Measurements from ENCODE around the gene SLC6A3. TPM values are rescaled to one million over a fixed set of nuclear protein-coding genes. Genes with fewer than 3 reads are reported as not detected.

The SLC6A3 gene
- polyA plus RNA-seq, 3 donors, result not detected

DNA sequence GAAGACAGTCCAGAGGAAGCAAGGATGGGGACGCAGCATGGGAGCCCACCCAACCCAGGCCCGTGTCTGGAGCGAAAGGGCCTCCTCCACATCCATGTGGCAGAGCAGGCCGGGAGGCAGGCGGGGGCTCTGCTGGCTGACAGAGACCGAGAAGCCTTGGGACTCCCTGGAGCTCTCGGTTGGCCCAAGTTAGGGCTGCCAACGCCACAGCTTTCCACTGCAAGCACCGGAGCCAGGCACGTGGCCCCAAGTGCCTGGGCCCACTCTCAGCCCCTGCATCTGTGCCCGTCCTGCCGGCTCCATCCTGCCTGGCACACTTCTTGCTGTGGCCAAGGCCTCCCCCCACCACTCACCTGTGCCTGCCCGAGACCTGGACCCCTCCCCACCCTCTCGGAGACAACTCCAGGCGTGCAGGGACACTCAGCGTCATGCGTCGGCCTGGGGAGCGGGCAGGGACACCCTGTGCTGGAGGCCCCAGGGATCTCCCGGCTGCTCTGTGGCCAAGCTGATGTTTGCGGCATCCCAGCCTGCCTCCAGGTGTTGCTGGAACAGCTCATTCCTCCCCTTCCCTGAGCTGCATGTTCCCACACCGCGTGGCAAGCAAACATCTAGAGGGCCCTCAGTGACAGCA is 31.5 kb downstream of the SLC6A3 start:
- no peak overlapping the region for H3K4me3 Mint-ChIP-seq
- intact Hi-C loops (cut with micrococcal nuclease), result no loop called here
- H3K79me2 ChIP-seq (ENCODE audit: insufficient read depth, low read length), result no peaks in the 10 kb centered on the region
- TF ChIP-seq, protein P1, sequence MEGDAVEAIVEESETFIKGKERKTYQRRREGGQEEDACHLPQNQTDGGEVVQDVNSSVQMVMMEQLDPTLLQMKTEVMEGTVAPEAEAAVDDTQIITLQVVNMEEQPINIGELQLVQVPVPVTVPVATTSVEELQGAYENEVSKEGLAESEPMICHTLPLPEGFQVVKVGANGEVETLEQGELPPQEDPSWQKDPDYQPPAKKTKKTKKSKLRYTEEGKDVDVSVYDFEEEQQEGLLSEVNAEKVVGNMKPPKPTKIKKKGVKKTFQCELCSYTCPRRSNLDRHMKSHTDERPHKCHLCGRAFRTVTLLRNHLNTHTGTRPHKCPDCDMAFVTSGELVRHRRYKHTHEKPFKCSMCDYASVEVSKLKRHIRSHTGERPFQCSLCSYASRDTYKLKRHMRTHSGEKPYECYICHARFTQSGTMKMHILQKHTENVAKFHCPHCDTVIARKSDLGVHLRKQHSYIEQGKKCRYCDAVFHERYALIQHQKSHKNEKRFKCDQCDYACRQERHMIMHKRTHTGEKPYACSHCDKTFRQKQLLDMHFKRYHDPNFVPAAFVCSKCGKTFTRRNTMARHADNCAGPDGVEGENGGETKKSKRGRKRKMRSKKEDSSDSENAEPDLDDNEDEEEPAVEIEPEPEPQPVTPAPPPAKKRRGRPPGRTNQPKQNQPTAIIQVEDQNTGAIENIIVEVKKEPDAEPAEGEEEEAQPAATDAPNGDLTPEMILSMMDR (IDR thresholded peaks at IDR 0.05), result no peak
- no peaks in the 10 kb centered on the region for H4K20me1 ChIP-seq (ENCODE audit: insufficient read depth, low read length)
- no peaks in the 10 kb centered on the region for H3K36me3 ChIP-seq (replicated peaks in 1 of 2; ENCODE audit: control insufficient read depth in 1 of 2, insufficient read depth in 2 of 2, low read length in 2 of 2)
- no peak overlapping the region for H2AFZ ChIP-seq (ENCODE audit: insufficient read depth, low read depth, low read length, poor library complexity, severe bottlenecking)
- H3K27ac Mint-ChIP-seq, result no peak overlapping the region
- no peak overlapping the region for H3K9ac ChIP-seq (ENCODE audit: insufficient read depth, low read length, poor library complexity, severe bottlenecking)
- no peak overlapping the region for H3K27ac ChIP-seq (ENCODE audit: low read depth in 1 of 2, low read length in 2 of 2)
- 87% methylated on average over 21 of the region's 23 CpGs for WGBS (ENCODE audit: insufficient coverage)
- DNase-seq, result no peak
- H3K4me1 Mint-ChIP-seq, result no peaks in the 10 kb centered on the region
- no peaks in the 10 kb centered on the region for H3K36me3 Mint-ChIP-seq
- no peaks in the 10 kb centered on the region for H3K4me1 ChIP-seq (ENCODE audit: control insufficient read depth in 1 of 2, insufficient read depth in 2 of 2, low read length in 2 of 2)
- no peak overlapping the region for H3K4me2 ChIP-seq (replicated peaks; ENCODE audit: extremely low read depth, low read length, poor library complexity, severe bottlenecking)
- H3K27me3 Mint-ChIP-seq (ENCODE audit: low read depth in 3 of 3), result peaks cover 4 to 16% (median 5%) of the 10 kb centered on the region in 3 donors
- H3K4me3 ChIP-seq (replicated peaks in 1 of 3; ENCODE audit: low read depth in 2 of 3, low read length in 3 of 3), result no peak overlapping the region
- no peaks in the 10 kb centered on the region for H3K9me3 ChIP-seq (replicated peaks in 1 of 2; ENCODE audit: control insufficient read depth in 1 of 2, insufficient read depth in 1 of 2, low read length in 2 of 2)
- H3K9me3 Mint-ChIP-seq, result peaks cover 0 to 3% (median 2%) of the 10 kb centered on the region in 7 donors
- no peaks in the 10 kb centered on the region for H3K27me3 ChIP-seq (ENCODE audit: control insufficient read depth in 2 of 2, insufficient read depth in 2 of 2, low read length in 2 of 2)

DNA sequence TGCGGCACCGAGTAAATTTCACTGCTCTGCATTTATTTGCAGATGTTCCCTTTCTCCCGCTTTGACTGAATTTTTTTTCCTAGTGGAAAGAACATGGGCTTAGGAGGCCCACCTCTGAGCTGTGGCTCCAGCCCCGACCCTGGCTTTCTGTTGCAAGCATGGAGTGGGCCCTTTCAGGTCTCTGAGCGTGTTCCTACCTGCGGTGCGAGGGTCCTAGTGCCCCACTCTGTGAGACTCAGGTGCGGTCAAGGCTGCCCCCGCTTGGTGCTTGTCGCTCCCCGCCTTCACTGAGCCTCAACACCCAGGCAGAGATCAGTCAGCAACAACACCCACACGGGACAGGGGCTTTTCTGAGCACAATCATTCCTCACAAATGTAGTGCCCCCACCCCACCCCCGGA is 32.0 kb downstream of the SLC6A3 start:
- TF ChIP-seq, protein P1 (IDR thresholded peaks at IDR 0.05), result no peak
- Mint-ChIP-seq H3K27ac (no peak overlapping the region), H3K36me3 (no peaks in the 10 kb centered on the region), H3K9me3 (peaks cover 0 to 3% (median 0%) of the 10 kb centered on the region in 7 donors), H3K27me3 (ENCODE audit: low read depth in 3 of 3) (peaks cover 5 to 16% (median 5%) of the 10 kb centered on the region in 3 donors), H3K4me1 (no peaks in the 10 kb centered on the region), H3K4me3 (no peak overlapping the region)
- no peaks in the 10 kb centered on the region for H3K27me3 ChIP-seq (ENCODE audit: control insufficient read depth in 2 of 2, insufficient read depth in 2 of 2, low read length in 2 of 2)
- no peaks in the 10 kb centered on the region for H3K9me3 ChIP-seq (replicated peaks in 1 of 2; ENCODE audit: control insufficient read depth in 1 of 2, insufficient read depth in 1 of 2, low read length in 2 of 2)
- H3K4me1 ChIP-seq (ENCODE audit: control insufficient read depth in 1 of 2, insufficient read depth in 2 of 2, low read length in 2 of 2), result no peaks in the 10 kb centered on the region
- no peaks in the 10 kb centered on the region for H3K79me2 ChIP-seq (ENCODE audit: insufficient read depth, low read length)
- H2AFZ ChIP-seq (ENCODE audit: insufficient read depth, low read depth, low read length, poor library complexity, severe bottlenecking), result no peak overlapping the region
- H3K4me2 ChIP-seq (replicated peaks; ENCODE audit: extremely low read depth, low read length, poor library complexity, severe bottlenecking), result no peak overlapping the region
- no peaks in the 10 kb centered on the region for H4K20me1 ChIP-seq (ENCODE audit: insufficient read depth, low read length)
- WGBS (ENCODE audit: insufficient coverage), result 65% methylated on average over 12 of the region's 13 CpGs
- intact Hi-C loops (cut with micrococcal nuclease), result no loop called here
- H3K4me3 ChIP-seq (replicated peaks in 1 of 3; ENCODE audit: low read depth in 2 of 3, low read length in 3 of 3), result no peak overlapping the region
- no peak overlapping the region for H3K9ac ChIP-seq (ENCODE audit: insufficient read depth, low read length, poor library complexity, severe bottlenecking)
- H3K36me3 ChIP-seq (replicated peaks in 1 of 2; ENCODE audit: control insufficient read depth in 1 of 2, insufficient read depth in 2 of 2, low read length in 2 of 2), result no peaks in the 10 kb centered on the region
- DNase-seq, result no peak
- H3K27ac ChIP-seq (ENCODE audit: low read depth in 1 of 2, low read length in 2 of 2), result no peak overlapping the region
